Stimulated activated CD8-positive, alpha-beta memory T cell treated with anti-CD3 and anti-CD28 coated beads, Interleukin-12 subunit alpha, Interleukin-12 subunit beta, amount 100 ng/mL, for 4 hours (primary cell): ENCODE results near the gene PTPRN2.

Experiments
- DNase-seq: peaks from one replicate; pipeline ENCODE4 v3.0.0-alpha.2; 2020; ENCODE audit warnings: low read depth

The PTPRN2 gene

DNA sequence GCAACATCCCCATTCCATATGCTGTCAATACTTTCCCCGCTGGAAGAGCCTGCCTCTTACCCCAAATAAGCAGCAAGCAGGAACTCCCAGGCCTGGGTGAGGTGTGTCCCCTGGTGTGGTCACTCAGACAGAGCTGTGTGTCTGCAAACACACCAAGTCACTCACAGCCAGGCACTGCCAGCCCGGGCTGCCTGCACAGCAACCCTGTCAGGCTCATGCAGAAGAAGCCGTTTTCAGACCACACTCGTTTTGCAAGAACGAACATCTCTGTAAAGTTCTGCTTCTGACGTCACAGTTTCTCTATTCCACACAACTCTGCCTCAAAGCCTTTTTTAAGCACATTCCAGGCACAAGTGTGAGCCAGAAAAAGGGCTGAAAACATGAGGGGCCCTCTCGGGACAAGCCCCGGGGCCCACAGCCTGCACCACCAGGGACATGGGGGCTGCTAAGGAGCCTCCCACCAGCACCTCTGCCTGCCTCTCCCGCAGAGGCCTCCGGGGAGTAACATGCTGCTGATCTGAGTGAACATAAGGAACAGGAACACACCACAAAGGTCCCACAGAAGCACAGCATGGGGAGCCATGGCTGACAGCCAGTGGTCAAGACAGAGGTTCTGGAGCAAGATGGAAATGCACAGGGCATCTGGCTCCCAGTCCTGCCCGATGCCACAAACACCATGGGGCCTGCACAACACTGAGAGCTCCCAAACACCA, 11.4 kb downstream of the PTPRN2 start:
- no peak for DNase-seq

DNA sequence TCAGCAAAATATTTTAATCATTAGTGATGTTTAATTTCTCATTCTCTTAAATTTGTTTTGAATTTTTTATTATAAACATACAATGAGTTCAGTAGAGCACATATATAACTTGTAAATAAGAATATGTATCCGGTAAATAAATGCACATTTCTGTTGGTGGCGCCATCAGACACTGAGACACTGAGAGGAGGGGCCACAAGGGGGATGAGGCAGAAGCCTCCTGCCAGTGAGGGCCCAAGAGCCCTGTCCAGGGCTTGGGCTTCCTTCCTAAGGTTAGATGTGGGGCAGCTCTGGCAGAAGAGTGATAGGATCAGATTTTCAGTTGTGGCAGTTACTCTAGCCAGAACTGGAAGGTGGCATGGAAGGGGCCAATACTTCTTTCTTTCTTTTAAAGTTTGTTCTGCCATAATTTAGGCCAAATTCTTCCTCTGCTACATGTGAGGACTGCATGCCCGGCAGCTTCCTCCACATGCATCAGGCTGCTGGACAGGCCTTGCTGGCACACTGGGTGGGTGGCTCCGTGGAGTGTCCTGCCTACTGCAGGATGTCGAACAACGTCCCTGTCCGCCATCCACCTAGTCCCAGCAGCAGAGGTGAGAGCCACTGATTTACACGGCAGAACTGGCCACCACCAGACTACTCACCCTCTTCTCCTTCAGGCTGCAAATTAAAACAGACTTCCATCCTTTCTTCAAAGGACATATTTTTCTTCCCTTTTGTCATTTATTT, 13.2 kb downstream of the PTPRN2 start:
- no peak for DNase-seq

DNA sequence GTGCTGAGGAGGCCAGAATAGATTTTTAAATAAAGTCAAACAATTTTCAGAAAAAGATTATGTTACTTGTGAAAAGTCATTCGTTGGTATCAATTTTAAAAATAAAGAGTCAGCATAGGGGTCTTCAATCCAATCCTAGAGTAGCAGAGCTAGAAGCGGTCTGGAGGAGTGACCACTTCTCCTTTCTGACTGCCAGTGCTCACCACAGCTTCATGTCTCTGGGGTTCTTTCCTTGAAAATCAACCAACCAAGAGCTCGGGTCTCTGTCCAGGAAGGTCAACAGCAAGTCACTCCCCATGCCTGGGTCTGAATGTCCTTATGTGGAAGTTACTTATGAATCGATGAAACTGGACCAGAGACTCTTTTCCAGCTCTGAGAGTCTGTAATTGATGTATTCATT, 14.3 kb downstream of the PTPRN2 start:
- no peak for DNase-seq

DNA sequence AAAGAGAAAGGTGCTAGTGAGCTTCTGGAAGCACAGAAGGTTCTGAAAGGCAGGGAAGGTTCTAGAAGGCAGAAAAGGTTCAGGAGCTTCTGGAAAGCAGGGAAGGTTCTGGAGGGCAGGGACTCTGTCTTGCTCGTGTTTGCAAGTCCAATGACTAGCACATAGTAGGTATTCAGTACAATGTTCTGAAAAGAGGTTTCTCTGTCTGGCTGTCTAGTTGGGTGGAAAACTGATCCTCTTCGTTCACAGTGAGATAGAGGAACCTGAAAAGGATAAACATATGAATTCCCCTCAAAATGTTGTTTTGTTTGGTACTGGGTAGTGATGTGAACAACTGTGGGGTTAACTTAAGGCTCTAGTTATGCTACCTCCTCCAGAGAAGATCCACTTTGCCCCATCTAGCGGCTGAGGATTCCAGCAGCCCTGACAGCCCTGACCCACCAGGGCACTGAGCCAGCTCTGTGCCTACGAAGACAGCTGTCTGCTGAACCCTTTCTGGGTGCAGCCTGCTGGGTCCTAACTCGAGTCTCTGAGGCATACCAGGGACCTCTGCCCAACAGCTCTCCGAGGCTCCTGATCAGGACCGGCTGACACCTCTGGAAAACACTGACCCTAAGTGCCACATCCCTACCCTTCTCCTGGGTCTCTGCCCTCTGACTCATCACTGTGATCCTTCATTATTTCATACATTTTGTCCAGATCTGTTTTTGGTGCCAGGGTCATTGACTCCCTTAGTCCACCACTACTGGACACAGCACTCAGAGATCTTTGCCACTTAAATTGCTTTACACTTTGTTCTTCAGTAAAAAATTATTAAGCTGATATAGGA, 15.4 kb downstream of the PTPRN2 start:
- no peak for DNase-seq

DNA sequence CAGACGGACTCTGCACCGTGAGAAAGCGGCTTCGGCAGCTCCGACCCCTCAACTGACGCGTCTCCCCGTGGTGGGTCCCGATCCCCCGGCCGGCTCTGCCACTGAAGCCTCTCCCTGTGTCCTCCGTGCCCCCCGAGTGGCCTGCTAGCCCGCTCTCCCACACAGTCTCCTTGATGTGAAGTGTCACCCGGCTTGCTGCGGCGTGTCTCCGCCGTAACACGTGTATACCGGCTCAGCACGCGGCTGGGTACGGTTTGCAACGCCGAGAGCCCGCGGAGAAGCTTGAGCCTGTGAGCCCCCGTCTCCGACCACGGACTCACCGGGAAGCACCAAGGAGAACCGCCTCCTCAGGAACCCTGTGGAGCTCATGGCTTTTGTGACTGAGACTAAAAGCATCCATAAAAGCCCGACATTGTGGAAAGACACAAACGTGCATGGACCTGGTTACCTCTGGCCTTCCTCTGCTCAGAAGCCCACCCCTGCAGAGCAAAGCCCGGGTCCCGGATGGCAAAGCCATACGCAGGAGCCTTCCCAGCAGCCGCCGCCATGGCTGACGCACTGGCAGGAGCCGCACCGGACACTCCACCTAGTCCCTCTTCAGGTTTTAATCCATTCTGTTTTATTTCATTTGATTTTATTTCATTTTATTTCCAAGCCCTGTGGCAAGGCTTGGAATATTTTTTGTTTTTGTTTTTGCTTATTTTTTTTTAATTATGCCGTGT, 17.0 kb downstream of the PTPRN2 start:
- no peak for DNase-seq

DNA sequence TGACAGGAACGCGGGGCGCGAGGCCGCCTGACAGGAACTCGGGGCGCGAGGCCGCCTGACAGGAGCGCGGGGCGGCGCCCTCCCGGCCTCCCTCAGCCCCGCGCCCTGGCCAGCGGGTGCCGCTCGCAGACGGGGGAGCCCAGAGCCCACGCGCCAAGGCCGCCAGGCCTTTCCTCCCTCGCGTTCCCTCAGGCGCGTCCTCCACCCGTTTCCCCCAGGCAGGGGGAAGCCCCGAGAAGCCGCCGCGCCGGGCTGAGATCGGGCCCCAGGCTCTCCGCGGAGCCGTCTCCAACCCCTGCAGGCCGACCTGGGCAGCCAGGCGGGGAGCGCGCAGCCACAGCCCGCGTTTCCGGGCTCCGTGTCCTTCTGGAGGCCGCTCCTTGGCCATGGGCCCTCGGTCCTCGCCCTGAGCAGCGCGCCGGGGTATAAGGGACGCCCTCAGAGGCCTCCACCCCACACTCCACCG, 17.7 kb downstream of the PTPRN2 start:
- no peak for DNase-seq

DNA sequence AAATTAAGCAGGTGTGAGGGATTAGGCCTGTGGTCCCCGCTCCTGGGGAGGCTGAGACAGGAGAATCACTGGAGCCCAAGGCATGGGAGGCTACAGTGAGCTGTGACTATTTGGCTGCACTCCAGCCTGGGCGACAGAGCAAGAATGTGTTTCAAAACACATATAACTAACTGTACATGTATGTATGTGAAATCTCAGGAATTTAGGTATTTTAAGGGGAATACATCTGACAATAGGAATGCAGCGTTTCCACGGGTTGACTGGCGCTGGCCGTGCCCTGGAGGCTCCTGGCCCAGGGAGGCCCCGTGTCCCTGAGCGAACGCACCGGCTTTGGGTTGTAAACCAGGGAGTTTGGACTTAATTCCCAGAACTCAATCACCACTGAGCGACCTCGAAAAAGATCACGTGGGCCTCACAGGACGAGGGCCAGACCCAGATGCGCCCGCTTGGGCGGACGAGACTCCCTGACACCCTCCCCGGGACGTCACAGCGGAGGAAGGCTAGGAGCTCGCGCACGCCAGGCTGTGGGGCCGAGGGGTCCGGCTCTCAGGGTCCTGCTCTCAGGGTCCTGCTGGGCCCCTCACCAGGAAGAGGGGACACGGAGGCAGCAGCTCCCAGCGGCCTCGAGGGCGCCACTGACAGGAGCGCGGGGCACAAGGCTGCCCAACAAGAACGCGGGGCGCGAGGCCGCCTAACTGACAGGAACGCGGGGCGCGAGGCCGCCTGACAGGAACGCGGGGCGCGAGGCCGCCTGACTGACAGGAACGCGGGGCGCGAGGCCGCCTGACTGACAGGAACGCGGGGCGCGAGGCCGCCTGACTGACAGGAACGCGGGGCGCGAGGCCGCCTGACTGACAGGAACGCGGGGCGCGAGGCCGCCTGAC, 18.4 kb downstream of the PTPRN2 start:
- DNase-seq = no peak

DNA sequence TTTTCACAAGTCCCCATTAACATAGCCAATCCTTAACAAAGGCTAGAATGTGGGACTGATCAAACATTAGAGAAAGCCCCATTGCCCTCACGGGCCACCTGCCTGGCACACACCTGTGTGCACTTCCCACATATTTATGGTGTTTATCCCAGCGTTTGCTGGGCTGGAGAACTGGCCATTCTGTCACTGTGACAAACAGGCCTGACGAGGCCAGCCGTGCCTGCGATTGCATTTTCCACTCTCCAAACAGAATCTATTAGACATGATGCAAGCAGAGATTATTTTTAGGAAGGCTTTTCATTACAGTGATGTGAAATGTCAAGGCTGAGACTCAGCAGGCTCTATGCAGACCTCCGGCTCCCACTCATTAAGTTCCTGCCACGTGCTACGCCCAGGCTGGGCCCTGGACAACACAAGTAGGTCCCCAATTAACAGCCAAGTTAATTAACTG, 20.4 kb downstream of the PTPRN2 start:
- no peak for DNase-seq

DNA sequence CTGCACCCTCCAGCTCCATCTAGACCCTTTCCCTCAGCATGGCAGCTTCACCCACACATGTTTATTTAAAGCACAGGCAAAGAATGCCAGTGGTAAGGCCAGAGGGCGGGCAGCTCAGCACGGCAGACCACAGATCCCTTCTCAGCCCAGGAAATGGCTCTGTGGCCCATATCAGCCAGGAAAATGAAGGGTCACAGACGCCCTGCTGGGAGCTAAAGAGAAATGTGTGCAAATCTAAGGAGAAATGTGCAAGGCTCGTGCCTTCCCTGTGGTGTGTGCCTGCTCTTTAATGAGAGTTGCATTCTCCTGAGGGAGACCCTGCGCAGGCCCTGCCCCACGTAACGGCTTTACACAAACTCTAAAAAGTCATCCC, 23.0 kb downstream of the PTPRN2 start:
- no peak for DNase-seq

DNA sequence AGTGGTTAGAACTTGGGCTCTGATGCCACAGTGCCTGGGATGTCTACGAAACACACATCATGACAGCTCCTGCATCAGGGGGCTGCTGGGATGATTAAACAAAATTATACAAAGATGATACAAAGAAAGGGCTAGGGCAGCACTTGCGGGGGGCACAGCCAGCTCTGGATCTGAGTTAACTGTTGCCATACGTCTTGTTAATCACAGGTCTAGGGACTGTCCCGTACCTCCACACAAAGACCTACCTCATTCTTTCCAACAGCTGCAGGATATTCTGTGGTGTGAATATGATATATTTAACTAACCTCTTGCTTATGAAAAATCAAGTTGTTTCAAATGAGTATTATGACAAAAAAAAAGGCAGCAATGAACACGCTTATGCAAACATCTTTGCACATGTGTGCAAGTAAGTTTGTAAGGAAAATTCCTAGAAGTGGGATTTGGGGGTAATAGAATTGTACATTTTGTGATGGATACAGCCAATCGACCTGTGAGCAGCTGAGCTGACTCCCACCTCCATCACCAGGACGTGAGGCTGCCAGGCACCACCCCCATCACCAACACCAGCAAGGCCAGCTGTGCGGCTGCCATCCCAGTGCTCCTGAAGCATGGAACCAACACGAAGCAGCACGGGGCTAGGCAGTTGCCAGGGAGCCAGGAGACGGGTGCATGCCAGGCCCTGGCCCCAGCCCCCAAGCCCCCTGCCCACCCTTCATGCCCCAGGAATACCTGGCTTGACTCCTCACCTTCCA, 23.5 kb downstream of the PTPRN2 start:
- no peak for DNase-seq

DNA sequence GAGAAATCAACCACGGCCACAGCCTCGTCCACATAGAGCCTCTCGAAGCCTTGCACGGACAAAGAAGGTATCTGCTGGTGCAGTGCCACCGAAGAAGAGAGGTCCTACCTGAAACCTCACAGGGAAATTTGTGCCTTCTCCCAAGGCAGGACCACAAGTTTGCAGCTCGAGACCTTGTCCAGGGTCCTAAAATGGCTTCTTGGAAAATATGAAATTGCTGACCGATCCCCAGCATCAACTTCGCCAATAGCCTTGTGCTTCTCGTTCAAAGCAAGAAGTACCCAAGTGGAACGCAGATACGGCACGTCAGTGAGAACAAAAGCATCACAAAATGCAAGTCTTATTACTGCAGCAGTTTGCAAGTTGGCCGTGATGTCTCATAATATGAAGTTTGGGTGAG, 24.6 kb downstream of the PTPRN2 start:
- no peak for DNase-seq

DNA sequence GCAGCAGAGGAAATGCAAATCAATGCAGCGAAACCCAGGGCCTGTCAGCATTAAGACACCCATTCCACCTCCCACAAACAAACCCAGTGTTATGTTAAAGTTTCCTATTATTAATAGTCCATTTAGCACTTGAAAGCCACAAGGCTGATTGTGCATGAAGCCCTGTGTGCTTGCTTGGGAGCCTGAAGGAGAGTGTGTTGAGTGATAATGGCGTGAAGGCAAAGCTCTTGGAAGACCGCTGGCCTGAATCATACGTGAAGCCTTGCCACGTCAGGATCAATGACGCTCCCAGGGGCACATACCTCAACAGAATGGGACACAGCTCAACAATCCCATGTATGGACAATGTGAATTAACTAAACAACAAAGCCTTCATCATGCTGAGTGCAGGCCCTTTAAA, 25.1 kb downstream of the PTPRN2 start:
- DNase-seq = no peak

DNA sequence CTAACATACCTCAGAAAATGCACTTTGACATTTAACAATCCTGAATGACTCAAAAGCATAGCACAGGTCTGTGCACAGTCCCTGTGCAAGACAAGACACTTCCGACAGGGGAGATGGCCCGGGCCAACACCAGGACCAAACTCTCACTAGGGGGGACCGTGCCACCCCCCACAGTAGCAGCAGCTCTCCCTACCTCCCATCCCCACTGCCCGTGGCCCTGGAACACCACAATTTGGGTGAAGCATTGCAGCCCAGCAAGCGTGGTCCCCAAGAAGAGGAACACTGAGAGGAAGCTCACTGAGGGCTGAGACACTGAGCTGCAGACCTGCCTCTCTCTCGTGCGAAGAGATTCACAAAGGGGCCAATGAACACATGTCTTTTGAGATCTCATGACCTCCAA, 26.0 kb downstream of the PTPRN2 start:
- DNase-seq = no peak

DNA sequence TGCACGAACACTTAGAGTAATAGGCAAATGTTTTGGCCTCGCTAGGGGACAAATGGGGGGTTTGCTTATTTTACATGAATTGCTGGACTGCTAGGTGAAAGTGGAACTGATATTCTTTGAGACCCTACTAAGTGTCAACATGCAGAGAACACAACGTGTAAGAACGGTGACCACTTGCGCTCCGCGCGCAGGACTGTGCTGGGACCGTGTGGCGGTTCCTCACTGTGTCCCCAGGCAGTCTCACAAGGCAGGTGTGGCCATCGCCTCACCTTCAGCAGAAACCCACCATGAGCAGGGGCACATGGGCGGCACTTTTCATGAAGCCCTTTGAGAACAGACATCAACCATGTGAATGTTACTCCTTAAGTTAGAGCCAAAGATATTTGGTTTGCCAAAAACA, 27.2 kb downstream of the PTPRN2 start:
- no peak for DNase-seq

DNA sequence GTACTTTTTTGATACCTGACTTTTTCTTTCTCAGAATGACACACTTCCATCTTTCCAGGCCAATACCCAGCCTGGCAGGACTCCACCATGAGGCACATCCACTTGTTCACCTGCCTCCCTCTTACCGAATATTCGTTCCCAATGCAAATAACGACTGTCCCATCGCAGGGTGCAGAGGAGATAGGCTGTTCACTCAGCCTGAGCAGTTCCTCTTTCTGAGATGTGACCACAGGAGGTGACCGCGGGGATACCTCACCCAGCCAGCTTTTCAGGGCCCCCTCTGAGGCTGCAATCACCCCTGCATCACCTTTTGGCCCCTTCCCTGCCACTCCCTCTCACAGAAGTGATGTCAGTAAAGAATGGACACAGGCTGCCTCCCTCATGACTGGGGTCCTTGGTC, 28.3 kb downstream of the PTPRN2 start:
- DNase-seq = no peak

DNA sequence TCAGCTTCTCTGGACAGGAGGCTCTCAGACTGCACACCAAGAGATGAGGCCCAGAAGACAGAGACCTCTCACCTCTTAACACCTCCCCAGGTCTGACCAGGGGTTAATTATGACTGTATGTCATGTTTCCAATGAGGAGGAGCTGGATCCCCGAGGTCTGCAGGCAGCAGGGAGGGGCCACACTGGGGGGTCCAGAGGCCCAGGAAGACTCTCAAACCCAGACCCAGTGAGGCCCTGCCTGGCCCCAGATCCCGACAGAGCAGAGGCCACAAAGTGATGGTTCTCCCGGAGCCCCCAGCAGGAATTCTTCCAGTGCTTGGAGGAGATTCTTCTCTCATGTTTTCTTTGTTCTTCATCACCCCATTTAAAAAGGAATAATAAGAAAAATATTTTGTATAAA, 28.8 kb downstream of the PTPRN2 start:
- no peak for DNase-seq

DNA sequence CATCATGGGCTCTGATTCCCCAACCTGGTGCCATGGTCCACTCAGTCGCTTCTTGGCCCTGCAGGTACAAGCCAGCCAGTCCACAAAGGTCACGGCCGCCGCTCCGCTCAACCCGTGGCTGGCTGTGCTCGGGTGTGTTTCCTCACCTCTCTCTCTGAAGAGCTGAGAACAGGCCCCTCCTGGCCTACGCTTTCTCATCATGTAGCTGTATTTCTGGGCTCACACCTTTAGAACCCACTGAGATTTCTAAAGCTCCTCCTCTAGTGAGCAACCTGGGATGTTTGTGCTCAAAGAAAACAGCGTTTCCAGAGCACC, 30.2 kb downstream of the PTPRN2 start:
- no peak for DNase-seq

DNA sequence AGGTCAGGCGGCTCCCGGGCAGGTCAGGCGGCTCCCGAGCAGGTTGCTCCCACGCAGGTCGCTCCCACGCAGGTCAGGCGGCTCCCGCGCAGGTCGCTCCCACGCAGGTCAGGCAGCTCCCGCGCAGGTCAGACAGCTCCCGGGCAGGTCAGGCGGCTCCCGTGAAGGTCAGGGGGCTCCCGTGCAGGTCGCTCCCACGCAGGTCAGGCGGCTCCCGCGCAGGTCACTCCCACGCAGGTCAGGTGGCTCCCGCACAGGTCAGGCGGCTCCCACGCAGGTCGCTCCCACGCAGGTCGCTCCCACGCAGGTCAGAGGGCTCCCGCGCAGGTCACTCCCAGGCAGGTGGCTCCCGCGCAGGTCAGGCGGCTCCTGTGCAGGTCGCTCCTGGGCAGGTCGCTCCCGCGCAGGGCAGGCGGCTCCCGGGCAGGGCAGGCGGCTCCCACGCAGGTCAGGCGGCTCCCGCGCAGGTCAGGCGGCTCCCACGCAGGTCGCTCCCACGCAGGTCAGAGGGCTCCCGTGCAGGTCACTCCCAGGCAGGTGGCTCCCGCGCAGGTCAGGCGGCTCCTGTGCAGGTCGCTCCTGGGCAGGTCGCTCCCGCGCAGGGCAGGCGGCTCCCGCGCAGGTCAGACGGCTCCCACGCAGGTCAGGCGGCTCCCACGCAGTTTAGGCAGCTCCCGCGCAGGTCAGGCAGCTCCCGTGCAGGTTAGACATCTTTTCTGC, 30.7 kb downstream of the PTPRN2 start:
- no peak for DNase-seq

DNA sequence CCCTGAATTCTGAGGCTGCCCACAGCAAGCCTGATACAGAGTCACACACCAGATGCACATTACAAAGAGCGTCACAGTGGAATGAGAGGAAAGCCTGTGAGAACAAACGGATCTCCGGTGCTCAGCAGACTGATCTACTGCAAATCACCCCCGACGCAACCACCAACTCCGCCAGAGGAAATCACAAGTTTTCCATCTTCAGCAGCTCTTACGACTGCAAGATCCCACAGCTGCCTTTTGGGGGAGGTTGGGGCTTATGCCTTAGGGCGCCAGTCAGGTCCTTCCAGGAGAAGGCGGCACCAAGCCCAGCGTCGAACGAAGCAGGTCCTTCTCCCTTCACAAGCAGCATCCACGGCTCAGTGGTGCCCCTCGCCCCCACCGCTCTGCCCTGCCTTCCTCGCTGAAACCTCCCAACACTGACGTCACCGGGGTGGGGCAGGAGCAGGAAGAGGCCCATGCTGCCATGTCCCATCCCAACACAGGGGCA, 32.5 kb downstream of the PTPRN2 start:
- no peak for DNase-seq
